PFSK-1 (cell line): ENCODE measurements around the gene STAT4.

ENCODE experiments used
- POLR2AphosphoS5 ChIP-seq: IDR thresholded peaks from 2 replicates; pipeline ENCODE4 v1.6.1; 2012; ENCODE audit warnings: low read depth, mild to moderate bottlenecking, control low read depth, low read length, moderate library complexity
- REST ChIP-seq, 2 experiments: IDR thresholded peaks; 2 replicates each; pipeline versions ENCODE4 v1.6.1 to v1.8.0; 2011 to 2012; ENCODE audit warnings: low read depth in 2 of 2, low read length in 2 of 2, control low read depth in 1 of 2, inconsistent platforms in 1 of 2, mild to moderate bottlenecking in 1 of 2, moderate library complexity in 1 of 2; ENCODE audit not compliant: insufficient read depth in 1 of 2
- SIN3A ChIP-seq: IDR thresholded peaks from 2 replicates; pipeline ENCODE4 v1.6.1; 2012; ENCODE audit warnings: mild to moderate bottlenecking, low read length, moderate library complexity, borderline replicate concordance; ENCODE audit not compliant: insufficient read depth
- TAF1 ChIP-seq: IDR thresholded peaks from 2 replicates; pipeline ENCODE4 v1.6.1; 2012; ENCODE audit warnings: low read length, control low read depth, borderline replicate concordance; ENCODE audit not compliant: insufficient read depth

- TF ChIP-seq REST (IDR thresholded peaks at IDR 0.05; ENCODE audit: insufficient read depth in 1 of 2, low read depth in 2 of 2, low read length in 2 of 2) (no peak), SIN3A (no peak), TAF1 (no peak), POLR2AphosphoS5 (no peak)
These were observed 83.9 kb downstream of the STAT4 start for GRCh38 chr2:191066919-191067233.
